Neural cell (in vitro differentiated cells): Measurements from ENCODE around the gene TRPM5.

Experiments used
- CTCF ChIP-seq: fragments of 450-650 bp; IDR thresholded peaks from 2 replicates; pipeline ENCODE4 v1.5.1; 2014; ENCODE audit warnings: antibody characterized with exemption, mild to moderate bottlenecking, moderate library complexity; ENCODE audit not compliant: poor library complexity, severe bottlenecking
- POLR2AphosphoS5 ChIP-seq: IDR thresholded peaks from 2 replicates; pipeline ENCODE4 v1.6.1; 2012
- RAD21 ChIP-seq: fragments of 450-650 bp; conservative IDR thresholded peaks from 2 replicates; pipeline ENCODE4 v1.6.1; 2014; ENCODE audit warnings: antibody characterized with exemption, mild to moderate bottlenecking, moderate library complexity
- SMC3 ChIP-seq: fragments of 450-650 bp; conservative IDR thresholded peaks from 2 replicates; pipeline ENCODE4 v1.6.1; 2014; ENCODE audit warnings: antibody characterized with exemption, mild to moderate bottlenecking, moderate library complexity; ENCODE audit not compliant: poor library complexity
- TAF1 ChIP-seq: IDR thresholded peaks from 2 replicates; pipeline ENCODE4 v1.6.1; 2012; ENCODE audit warnings: low read depth
- TF ChIP-seq, protein P1 (sequence below): IDR thresholded peaks from 2 replicates; pipeline ENCODE4 v1.6.1; 2012; ENCODE audit warnings: borderline replicate concordance

DNA sequence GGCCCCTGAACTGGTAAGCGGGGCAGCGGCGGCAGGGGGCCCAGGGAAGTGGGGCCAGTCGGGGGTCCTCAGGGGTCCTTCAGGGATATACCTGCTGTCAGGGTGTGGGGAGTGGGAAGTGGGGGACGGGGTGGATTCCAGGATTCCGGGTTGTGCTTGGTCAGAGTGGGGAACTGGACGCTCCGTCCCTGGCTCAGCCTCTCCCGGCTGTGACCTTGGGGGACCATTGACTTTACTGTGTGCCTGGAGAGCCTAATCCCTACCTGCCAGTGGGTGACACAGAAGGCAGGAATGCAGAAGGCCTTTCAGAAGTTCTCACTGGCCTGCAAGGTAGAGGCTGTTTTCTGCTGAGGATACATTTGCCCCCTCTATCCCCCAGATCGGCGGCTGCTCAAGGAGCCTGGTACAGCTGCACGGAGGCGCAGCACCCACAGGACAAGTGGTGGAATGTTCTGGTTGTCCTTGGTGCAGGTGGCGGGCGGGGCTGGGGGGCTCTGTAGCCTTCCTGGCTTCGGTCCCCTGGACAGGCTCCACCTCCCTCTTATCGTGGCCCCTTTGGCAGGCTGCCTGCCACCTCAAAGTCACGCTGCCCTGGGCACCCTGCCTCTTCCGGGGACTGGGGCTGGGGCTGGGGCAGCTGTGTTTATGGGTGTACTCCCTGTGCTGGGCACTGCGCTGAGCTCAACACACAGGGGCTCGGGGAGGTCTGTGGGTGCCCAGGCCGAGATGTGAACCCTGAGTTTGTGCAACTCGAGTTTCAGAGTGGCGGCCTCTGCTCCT, 18.9 kb upstream of the TRPM5 start:
- no peak for TF ChIP-seq CTCF
- no peak for TF ChIP-seq POLR2AphosphoS5
- TF ChIP-seq RAD21: no peak
- no peak for TF ChIP-seq TAF1
- no peak for TF ChIP-seq SMC3
- TF ChIP-seq, protein P1, sequence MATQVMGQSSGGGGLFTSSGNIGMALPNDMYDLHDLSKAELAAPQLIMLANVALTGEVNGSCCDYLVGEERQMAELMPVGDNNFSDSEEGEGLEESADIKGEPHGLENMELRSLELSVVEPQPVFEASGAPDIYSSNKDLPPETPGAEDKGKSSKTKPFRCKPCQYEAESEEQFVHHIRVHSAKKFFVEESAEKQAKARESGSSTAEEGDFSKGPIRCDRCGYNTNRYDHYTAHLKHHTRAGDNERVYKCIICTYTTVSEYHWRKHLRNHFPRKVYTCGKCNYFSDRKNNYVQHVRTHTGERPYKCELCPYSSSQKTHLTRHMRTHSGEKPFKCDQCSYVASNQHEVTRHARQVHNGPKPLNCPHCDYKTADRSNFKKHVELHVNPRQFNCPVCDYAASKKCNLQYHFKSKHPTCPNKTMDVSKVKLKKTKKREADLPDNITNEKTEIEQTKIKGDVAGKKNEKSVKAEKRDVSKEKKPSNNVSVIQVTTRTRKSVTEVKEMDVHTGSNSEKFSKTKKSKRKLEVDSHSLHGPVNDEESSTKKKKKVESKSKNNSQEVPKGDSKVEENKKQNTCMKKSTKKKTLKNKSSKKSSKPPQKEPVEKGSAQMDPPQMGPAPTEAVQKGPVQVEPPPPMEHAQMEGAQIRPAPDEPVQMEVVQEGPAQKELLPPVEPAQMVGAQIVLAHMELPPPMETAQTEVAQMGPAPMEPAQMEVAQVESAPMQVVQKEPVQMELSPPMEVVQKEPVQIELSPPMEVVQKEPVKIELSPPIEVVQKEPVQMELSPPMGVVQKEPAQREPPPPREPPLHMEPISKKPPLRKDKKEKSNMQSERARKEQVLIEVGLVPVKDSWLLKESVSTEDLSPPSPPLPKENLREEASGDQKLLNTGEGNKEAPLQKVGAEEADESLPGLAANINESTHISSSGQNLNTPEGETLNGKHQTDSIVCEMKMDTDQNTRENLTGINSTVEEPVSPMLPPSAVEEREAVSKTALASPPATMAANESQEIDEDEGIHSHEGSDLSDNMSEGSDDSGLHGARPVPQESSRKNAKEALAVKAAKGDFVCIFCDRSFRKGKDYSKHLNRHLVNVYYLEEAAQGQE: no peak
